Neural progenitor cell (in vitro differentiated cells): ENCODE measurements around the gene CACNA1D. TPM values are rescaled to one million over a fixed set of nuclear protein-coding genes. Genes with fewer than 3 reads are reported as not detected.

ENCODE experiments used
- DNase-seq: peaks from one replicate; pipeline ENCODE4 v3.0.0-alpha.2; 2016; ENCODE audit warnings: low spot score
- H2AFZ ChIP-seq: fragments of 200-600 bp; sonication (generic); replicated peaks from 2 replicates; pipeline ENCODE4 v1.6.1; 2016; ENCODE audit warnings: antibody characterized with exemption
- H3F3A ChIP-seq: fragments of 200-600 bp; sonication (generic); 2 replicates; pipeline ENCODE4 v1.6.1; 2016; ENCODE audit warnings: antibody characterized with exemption, low read depth
- H3K27ac ChIP-seq: fragments of 200-600 bp; sonication (generic); 2 replicates; pipeline ENCODE4 v1.5.1; 2016; ENCODE audit warnings: mild to moderate bottlenecking
- H3K27me3 ChIP-seq: fragments of 200-600 bp; sonication (generic); 2 replicates; pipeline ENCODE4 v1.6.1; 2016; ENCODE audit warnings: mild to moderate bottlenecking, moderate library complexity
- H3K36me3 ChIP-seq: fragments of 200-600 bp; sonication (generic); 2 replicates; pipeline ENCODE4 v1.5.1; 2016
- H3K4me1 ChIP-seq: fragments of 200-600 bp; sonication (generic); 2 replicates; pipeline ENCODE4 v1.6.1; 2016; ENCODE audit warnings: mixed run types
- H3K4me2 ChIP-seq: fragments of 200-600 bp; sonication (generic); 2 replicates; pipeline ENCODE4 v1.6.1; 2016
- H3K4me3 ChIP-seq: fragments of 200-600 bp; sonication (generic); 2 replicates; pipeline ENCODE4 v1.5.1; 2016
- H3K79me2 ChIP-seq: fragments of 200-600 bp; sonication (generic); 2 replicates; pipeline ENCODE4 v1.6.1; 2016; ENCODE audit warnings: low read depth
- H3K9ac ChIP-seq: fragments of 200-600 bp; sonication (generic); 2 replicates; pipeline ENCODE4 v1.6.1; 2016
- H3K9me3 ChIP-seq: fragments of 200-600 bp; sonication (generic); 2 replicates; pipeline ENCODE4 v1.5.1; 2016; ENCODE audit warnings: low read depth
- H4K20me1 ChIP-seq: fragments of 200-600 bp; sonication (generic); 2 replicates; pipeline ENCODE4 v1.6.1; 2016; ENCODE audit warnings: low read depth
- H3K27ac Mint-ChIP-seq: 3 replicates; pipeline ENCODE4 v1.8.0; 2021; ENCODE audit warnings: mixed read lengths
- H3K27me3 Mint-ChIP-seq: 2 replicates; pipeline ENCODE4 v1.8.0; 2022; ENCODE audit warnings: low read depth, mild to moderate bottlenecking, inconsistent platforms, moderate library complexity, mixed read lengths; ENCODE audit not compliant: insufficient read depth
- H3K36me3 Mint-ChIP-seq: 3 replicates; pipeline ENCODE4 v1.8.0; 2021; ENCODE audit warnings: mixed read lengths
- H3K4me1 Mint-ChIP-seq: 3 replicates; pipeline ENCODE4 v1.8.0; 2021; ENCODE audit warnings: mixed read lengths
- H3K4me3 Mint-ChIP-seq: 3 replicates; pipeline ENCODE4 v1.8.0; 2021; ENCODE audit warnings: mild to moderate bottlenecking, moderate library complexity, mixed read lengths
- H3K9me3 Mint-ChIP-seq: 3 replicates; pipeline ENCODE4 v1.8.0; 2020; ENCODE audit warnings: mixed read lengths
- CTCF ChIP-seq: fragments of 200-600 bp; sonication (generic); IDR thresholded peaks from 2 replicates; pipeline ENCODE4 v1.5.1; 2017; ENCODE audit warnings: antibody characterized with exemption, mild to moderate bottlenecking
- EZH2 ChIP-seq: fragments of 200-600 bp; sonication (generic); IDR thresholded peaks from 2 replicates; pipeline ENCODE4 v1.6.1; 2017; ENCODE audit warnings: antibody characterized with exemption, mild to moderate bottlenecking, moderate library complexity
- EZH2phosphoT487 ChIP-seq: fragments of 200-600 bp; sonication (generic); IDR thresholded peaks from 2 replicates; pipeline ENCODE4 v1.6.1; 2017; ENCODE audit warnings: antibody characterized with exemption
- total RNA-seq: library from RNA; depleted of rRNA; stranded (reverse); fragments of >200 nt; gene quantifications from 2 replicates; pipeline ENCODE4 v1.2.3, GENCODE V29; 2015; ENCODE audit warnings: low replicate concordance

CACNA1D gene
- total RNA-seq, 1 donor from 2014 or later = 4.7 TPM

- H3K36me3 ChIP-seq = no peaks in the 10 kb centered on the region
- Mint-ChIP-seq H3K4me3 (no peak overlapping the region), H3K27me3 (peaks cover 4% of the 10 kb centered on the region), H3K4me1 (no peaks in the 10 kb centered on the region), H3K36me3 (peaks cover 3% of the 10 kb centered on the region), H3K27ac (peak overlapping the region; percentile 9), H3K9me3 (no peaks in the 10 kb centered on the region)
- no peaks in the 10 kb centered on the region for H4K20me1 ChIP-seq
- no peak overlapping the region for H3K27ac ChIP-seq
- H3K4me3 ChIP-seq = no peak overlapping the region
- TF ChIP-seq EZH2phosphoT487 (no peak), EZH2 (no peak), CTCF (no peak)
- no peak overlapping the region for H3K9ac ChIP-seq
- H3F3A ChIP-seq = no peaks in the 10 kb centered on the region
- no peaks in the 10 kb centered on the region for H3K27me3 ChIP-seq
- DNase-seq = no peak
- no peaks in the 10 kb centered on the region for H3K4me1 ChIP-seq
- no peak overlapping the region for H3K4me2 ChIP-seq
- H3K9me3 ChIP-seq = no peaks in the 10 kb centered on the region
- no peak overlapping the region for H2AFZ ChIP-seq
- no peaks in the 10 kb centered on the region for H3K79me2 ChIP-seq
These were observed 340.8 kb downstream of the CACNA1D start for GRCh38 chr3:53835257-53835656.

- H2AFZ ChIP-seq = no peak overlapping the region
- Mint-ChIP-seq H3K27ac (no peak overlapping the region), H3K27me3 (peaks cover 4% of the 10 kb centered on the region), H3K36me3 (no peaks in the 10 kb centered on the region), H3K9me3 (no peaks in the 10 kb centered on the region), H3K4me3 (no peak overlapping the region), H3K4me1 (no peaks in the 10 kb centered on the region)
- H3K27me3 ChIP-seq = no peaks in the 10 kb centered on the region
- H3K4me1 ChIP-seq = no peaks in the 10 kb centered on the region
- no peak overlapping the region for H3K4me2 ChIP-seq
- no peak overlapping the region for H3K4me3 ChIP-seq
- H3K27ac ChIP-seq = no peak overlapping the region
- TF ChIP-seq CTCF (no peak), EZH2 (no peak), EZH2phosphoT487 (no peak)
- no peak overlapping the region for H3K9ac ChIP-seq
- H3K9me3 ChIP-seq = no peaks in the 10 kb centered on the region
- no peaks in the 10 kb centered on the region for H4K20me1 ChIP-seq
- no peaks in the 10 kb centered on the region for H3F3A ChIP-seq
- H3K79me2 ChIP-seq = no peaks in the 10 kb centered on the region
- DNase-seq = no peak
- H3K36me3 ChIP-seq = no peaks in the 10 kb centered on the region
These were observed 341.9 kb downstream of the CACNA1D start for GRCh38 chr3:53836084-53836872.

- Mint-ChIP-seq H3K27me3 (peaks cover 5% of the 10 kb centered on the region), H3K4me3 (no peak overlapping the region), H3K36me3 (no peaks in the 10 kb centered on the region), H3K4me1 (peaks cover 2% of the 10 kb centered on the region), H3K27ac (no peak overlapping the region), H3K9me3 (no peaks in the 10 kb centered on the region)
- H4K20me1 ChIP-seq = peaks cover 2% of the 10 kb centered on the region
- H3F3A ChIP-seq = no peaks in the 10 kb centered on the region
- H3K27me3 ChIP-seq = no peaks in the 10 kb centered on the region
- no peaks in the 10 kb centered on the region for H3K9me3 ChIP-seq
- no peak overlapping the region for H3K4me3 ChIP-seq
- H3K4me2 ChIP-seq = no peak overlapping the region
- H2AFZ ChIP-seq = no peak overlapping the region
- no peak for TF ChIP-seq CTCF
- no peak for TF ChIP-seq EZH2
- TF ChIP-seq EZH2phosphoT487 = no peak
- no peak overlapping the region for H3K9ac ChIP-seq
- H3K4me1 ChIP-seq = no peaks in the 10 kb centered on the region
- no peak for DNase-seq
- no peaks in the 10 kb centered on the region for H3K36me3 ChIP-seq
- no peak overlapping the region for H3K27ac ChIP-seq
- no peaks in the 10 kb centered on the region for H3K79me2 ChIP-seq
These were observed 342.9 kb downstream of the CACNA1D start for GRCh38 chr3:53837331-53837730.
